22Rv1 (cell line): ENCODE results near the gene GXYLT1.

Experiments used
- ZFX ChIP-seq: fragments of 450-650 bp; IDR thresholded peaks from 2 replicates; pipeline ENCODE4 v1.6.1; 2017; ENCODE audit warnings: antibody characterized with exemption, borderline replicate concordance
- TF ChIP-seq, protein P1 (sequence below): fragments of 450-650 bp; IDR thresholded peaks from 2 replicates; pipeline ENCODE4 v1.5.1; 2017; ENCODE audit warnings: mild to moderate bottlenecking

DNA sequence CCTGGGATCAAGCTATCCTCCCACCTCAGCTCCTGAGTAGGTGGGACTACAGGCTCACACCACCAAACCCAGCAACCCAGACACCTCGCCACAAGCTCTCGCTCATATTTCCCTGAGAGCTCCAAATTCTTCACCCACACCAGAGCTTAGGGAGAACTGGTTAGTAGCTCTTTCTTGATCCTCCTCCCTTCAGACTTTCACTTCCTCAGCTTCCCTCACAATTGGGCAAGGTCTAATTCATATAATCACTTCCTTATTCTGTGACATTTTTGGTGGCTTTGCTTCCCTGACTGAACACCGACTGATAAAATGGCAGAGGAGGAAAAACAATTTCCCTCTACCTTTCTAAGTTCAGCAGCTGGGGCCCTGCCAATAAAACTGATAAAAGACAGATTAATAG lies 88.5 kb downstream of the GXYLT1 start:
- TF ChIP-seq, protein P1, sequence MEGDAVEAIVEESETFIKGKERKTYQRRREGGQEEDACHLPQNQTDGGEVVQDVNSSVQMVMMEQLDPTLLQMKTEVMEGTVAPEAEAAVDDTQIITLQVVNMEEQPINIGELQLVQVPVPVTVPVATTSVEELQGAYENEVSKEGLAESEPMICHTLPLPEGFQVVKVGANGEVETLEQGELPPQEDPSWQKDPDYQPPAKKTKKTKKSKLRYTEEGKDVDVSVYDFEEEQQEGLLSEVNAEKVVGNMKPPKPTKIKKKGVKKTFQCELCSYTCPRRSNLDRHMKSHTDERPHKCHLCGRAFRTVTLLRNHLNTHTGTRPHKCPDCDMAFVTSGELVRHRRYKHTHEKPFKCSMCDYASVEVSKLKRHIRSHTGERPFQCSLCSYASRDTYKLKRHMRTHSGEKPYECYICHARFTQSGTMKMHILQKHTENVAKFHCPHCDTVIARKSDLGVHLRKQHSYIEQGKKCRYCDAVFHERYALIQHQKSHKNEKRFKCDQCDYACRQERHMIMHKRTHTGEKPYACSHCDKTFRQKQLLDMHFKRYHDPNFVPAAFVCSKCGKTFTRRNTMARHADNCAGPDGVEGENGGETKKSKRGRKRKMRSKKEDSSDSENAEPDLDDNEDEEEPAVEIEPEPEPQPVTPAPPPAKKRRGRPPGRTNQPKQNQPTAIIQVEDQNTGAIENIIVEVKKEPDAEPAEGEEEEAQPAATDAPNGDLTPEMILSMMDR = no peak
- no peak for TF ChIP-seq ZFX
